ENCODE measurements around the gene CD93.

GRCh38 chr20:23032750-23033078 is 53.4 kb downstream of the CD93 start:
- TF ChIP-seq CTCF (IDR thresholded peaks at IDR 0.05; ENCODE audit: low read depth, low read length, missing input control) (no peak), SP1 (IDR thresholded peaks at IDR 0.05) (no peak), YY1 (IDR thresholded peaks at IDR 0.05) (no peak), REST (IDR thresholded peaks at IDR 0.05) (no peak)
